A549 (cell line): ENCODE results near the gene CDHR5. TPM values are rescaled to one million over a fixed set of nuclear protein-coding genes. Genes with fewer than 3 reads are reported as not detected.

ENCODE experiments used
- ATAC-seq, 2 experiments: fragments of 200-7000 bp in 1 of 2; fragments of >200 bp in 1 of 2; cut with Nextera tagmentation in 1 of 2; cut with Tn5 transposase in 1 of 2; 3 replicates each; pipeline versions ENCODE4 v1.8.0 to v1.9.1; 2018 to 2020; ENCODE audit warnings: mild to moderate bottlenecking in 1 of 2, moderate library complexity in 1 of 2
- CTCF ChIA-PET: fragments of 300-600 bp; sonication (Branson Sonifier 250); formaldehyde crosslinking; extraction: SDS; loops from one replicate; lab custom pipeline; 2021; ENCODE audit warnings: antibody characterized with exemption, inconsistent platforms; lab: Yijun Ruan, JAX
- POLR2A ChIA-PET: fragments of 350-600 bp; formaldehyde crosslinking; extraction: SDS; loops from one replicate; lab custom pipeline; 2021; ENCODE audit warnings: antibody characterized with exemption, inconsistent platforms; lab: Yijun Ruan, JAX
- DNase-seq, 2 experiments: peaks; one replicate each; pipeline versions ENCODE4 v3.0.0 to v3.0.0-alpha.2; 2011 to 2016; ENCODE audit warnings: low read depth in 1 of 2, low spot score in 1 of 2
- FAIRE-seq: peaks from 2 replicates; lab custom pipeline; 2011; peaks lifted over from hg19 to GRCh38; lab: Jason Lieb, UNC
- H3K27ac ChIP-seq, 2 experiments: fragments of >200 bp; sonication (Bioruptor Twin); formaldehyde crosslinking; 3 replicates each; pipeline ENCODE4 v1.5.1; 2016 to 2017
- H3K4me1 ChIP-seq: fragments of >200 bp; sonication (Bioruptor Twin); formaldehyde crosslinking; 3 replicates; pipeline ENCODE4 v1.6.1; 2016
- H3K4me2 ChIP-seq: fragments of >200 bp; sonication (Bioruptor Twin); formaldehyde crosslinking; 3 replicates; pipeline ENCODE4 v1.6.1; 2016
- H3K4me3 ChIP-seq: fragments of >200 bp; sonication (Bioruptor Twin); formaldehyde crosslinking; 3 replicates; pipeline ENCODE4 v1.5.1; 2016
- H3K9me3 ChIP-seq: fragments of >200 bp; sonication (Bioruptor Twin); formaldehyde crosslinking; 3 replicates; pipeline ENCODE4 v1.6.1; 2016
- BHLHE40 ChIP-seq: IDR thresholded peaks from 2 replicates; pipeline ENCODE4 v1.6.1; 2012; ENCODE audit warnings: low read depth, low read length, inconsistent platforms
- CEBPB ChIP-seq, 2 experiments: fragments of >200 bp in 1 of 2; sonication (Bioruptor Twin) in 1 of 2; formaldehyde crosslinking in 1 of 2; IDR thresholded peaks; 2 replicates each; pipeline ENCODE4 v1.6.1; 2012 to 2016
- ELK1 ChIP-seq: fragments of 150-350 bp; IDR thresholded peaks from 2 replicates; pipeline ENCODE4 v1.6.1; 2014; ENCODE audit warnings: low read depth, mild to moderate bottlenecking, low read length
- EP300 ChIP-seq, 2 experiments: fragments of >200 bp; sonication (Bioruptor Twin); formaldehyde crosslinking; IDR thresholded peaks; 2 replicates in 1 of 2; 3 replicates in 1 of 2; pipeline ENCODE4 v1.6.1; 2016 to 2017
- ESRRA ChIP-seq: fragments of 150-350 bp; IDR thresholded peaks from 2 replicates; pipeline ENCODE4 v1.6.1; 2014; ENCODE audit warnings: mild to moderate bottlenecking, low read length, borderline replicate concordance
- HDAC2 ChIP-seq: fragments of 200-600 bp; sonication (generic); IDR thresholded peaks from 2 replicates; pipeline ENCODE4 v1.6.1; 2016
- HES2 ChIP-seq: fragments of >200 bp; sonication (Bioruptor Twin); formaldehyde crosslinking; IDR thresholded peaks from 2 replicates; pipeline ENCODE4 v1.6.1; 2016
- HOXA7 ChIP-seq: fragments of 250-450 bp; sonication (Bioruptor Pico); IDR thresholded peaks from 2 replicates; pipeline ENCODE4 v1.5.0; 2020; ENCODE audit warnings: mild to moderate bottlenecking, moderate library complexity
- HOXB13 ChIP-seq: fragments of 250-450 bp; sonication (Bioruptor Pico); IDR thresholded peaks from 2 replicates; pipeline ENCODE4 v1.5.0; 2020; ENCODE audit warnings: low read depth, mild to moderate bottlenecking, moderate library complexity
- MAFK ChIP-seq: fragments of 450-650 bp; IDR thresholded peaks from 2 replicates; pipeline ENCODE4 v1.6.1; 2014; ENCODE audit not compliant: partially characterized antibody
- PBX3 ChIP-seq: IDR thresholded peaks from 2 replicates; pipeline ENCODE4 v1.6.1; 2012
- POLR2AphosphoS2 ChIP-seq: conservative IDR thresholded peaks from 2 replicates; pipeline ENCODE4 v1.6.1; 2012; ENCODE audit warnings: low read length, improper control_type of control experiment, inconsistent platforms
- RARB ChIP-seq: fragments of 250-450 bp; sonication (Bioruptor Pico); IDR thresholded peaks from 2 replicates; pipeline ENCODE4 v1.8.0; 2021; ENCODE audit warnings: mild to moderate bottlenecking, moderate library complexity
- REST ChIP-seq: fragments of 200-600 bp; sonication (generic); IDR thresholded peaks from 2 replicates; pipeline ENCODE4 v1.6.1; 2016; ENCODE audit warnings: antibody characterized with exemption, mild to moderate bottlenecking, moderate library complexity
- SREBF2 ChIP-seq: fragments of 450-650 bp; IDR thresholded peaks from 2 replicates; pipeline ENCODE4 v1.6.1; 2014; ENCODE audit warnings: mild to moderate bottlenecking, moderate library complexity
- ZC3H11A ChIP-seq: fragments of 450-650 bp; IDR thresholded peaks from 2 replicates; pipeline ENCODE4 v1.6.1; 2014; ENCODE audit warnings: antibody characterized with exemption, mild to moderate bottlenecking
- WGBS: methylation state at CpG from one replicate; pipeline ENCODE4 v1.1.6; 2017; ENCODE audit errors: missing lambda C conversion rate; 5-methylcytosine and 5-hydroxymethylcytosine counted together
- polyA plus RNA-seq, 4 experiments: library from polyadenylated mRNA; depleted of rRNA in 3 of 4; stranded (reverse); fragments of >200 nt; fragmentation: RNase III in 1 of 4; extraction: RNeasy Plus Mini Kit Qiagen cat#74134 plus additional on column Dnase treatment in 1 of 4; gene quantifications; 2 replicates in 3 of 4; 3 replicates in 1 of 4; pipeline ENCODE4 v1.2.3, GENCODE V29; 2011 to 2017

Gene CDHR5
- polyA plus RNA-seq, 2 of the 4 experiments (the other 2 are of a cell fraction): 0.08 to 0.12 TPM

- TF ChIP-seq PBX3: no peak
- no peak for TF ChIP-seq HOXA7 (CRISPR knock-in tag)
- no peak for TF ChIP-seq EP300 (IDR thresholded peaks at IDR 0.05)
These were observed 19.2 kb downstream of the CDHR5 start (continued) for GRCh38 chr11:605286-606129.

- WGBS: 91% methylated on average over 12 of the region's 13 CpGs
- POLR2A ChIA-PET: no interaction called here
These were observed 21.6 kb downstream of the CDHR5 start for GRCh38 chr11:603154-603553.

GRCh38 chr11:601573-602245 lies 23.0 kb downstream of the CDHR5 start:
- Histone ChIP-seq H3K9me3 (no peaks in the 10 kb centered on the region), H3K4me1 (peaks cover 13% of the 10 kb centered on the region), H3K27ac (no peak overlapping the region), H3K4me3 (no peak overlapping the region), H3K4me2 (no peak overlapping the region)
- WGBS: 93% methylated on average over 23 of the region's 23 CpGs
- TF ChIP-seq CEBPB (IDR thresholded peaks at IDR 0.05) (no peak), HOXB13 (CRISPR knock-in tag) (no peak), HDAC2 (no peak), MAFK (no peak), SREBF2 (no peak), ESRRA (no peak), HES2 (no peak)
- CTCF ChIA-PET: interaction anchor here (0.9 to 1.7 kb wide), 7 partner anchors 9 to 47 kb away, joined by 3 to 8 read pairs (median 4); no protein-coding TSS in a partner anchor
- POLR2A ChIA-PET: interaction anchor here (1.1 kb wide), 1 partner anchor 12 kb away, joined by 3 read pairs; no protein-coding TSS in a partner anchor
- ATAC-seq (no peak), DNase-seq (no peak), FAIRE-seq (no peak)

More at GRCh38 chr11:603154-603553, 21.6 kb downstream of the CDHR5 start:
- Histone ChIP-seq H3K27ac (no peak overlapping the region), H3K4me2 (no peak overlapping the region), H3K4me1 (peaks cover 13% of the 10 kb centered on the region), H3K9me3 (no peaks in the 10 kb centered on the region), H3K4me3 (no peak overlapping the region)
- DNase-seq (no peak), ATAC-seq (no peak), FAIRE-seq (no peak)
- CTCF ChIA-PET: interaction anchor here (1.0 to 1.7 kb wide), 2 partner anchors 10 to 49 kb away, joined by 3 read pairs; no protein-coding TSS in a partner anchor
- TF ChIP-seq ZC3H11A: no peak
- TF ChIP-seq BHLHE40: no peak
- no peak for TF ChIP-seq RARB (CRISPR knock-in tag)
- TF ChIP-seq CEBPB (IDR thresholded peaks at IDR 0.05): no peak
- no peak for TF ChIP-seq MAFK
- no peak for TF ChIP-seq POLR2AphosphoS2
- TF ChIP-seq ELK1: no peak
- TF ChIP-seq REST: no peak
- TF ChIP-seq, all 56 proteins: peak for 0
